ENCODE data around the gene PTPRM. TPM values are rescaled to one million over a fixed set of nuclear protein-coding genes. Genes with fewer than 3 reads are reported as not detected.

Gene PTPRM
- total RNA-seq, 1 donor from 2014 or later, result 65.5 TPM

DNA sequence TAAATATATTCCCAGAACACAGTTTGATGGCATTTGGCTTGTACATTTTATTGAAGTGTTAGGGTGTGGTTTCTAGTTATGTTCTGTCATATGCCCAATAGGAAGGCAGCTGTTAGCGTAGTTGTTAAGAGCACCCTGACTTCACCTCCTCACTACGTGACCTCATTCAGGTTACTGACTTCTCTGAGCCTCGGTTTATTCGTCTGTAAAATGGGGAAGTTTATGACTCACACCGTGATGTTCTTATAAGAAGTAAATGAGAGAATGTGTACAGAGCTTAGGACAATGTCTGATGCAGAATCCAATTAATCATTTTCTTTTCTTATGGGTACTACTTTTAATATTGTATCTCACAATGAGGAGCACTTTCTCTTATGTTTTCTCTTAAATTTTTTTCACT, 226.0 kb downstream of the PTPRM start:
- Histone ChIP-seq H3K36me3 (ENCODE audit: control insufficient read depth, insufficient read depth, low read length) (no peaks in the 10 kb centered on the region), H3K4me3 (ENCODE audit: low read depth, low read length) (no peak overlapping the region), H3K27me3 (ENCODE audit: control insufficient read depth, insufficient read depth, low read length) (no peaks in the 10 kb centered on the region)
- no peak for DNase-seq (ENCODE audit: low read depth)
- TF ChIP-seq, protein P1, sequence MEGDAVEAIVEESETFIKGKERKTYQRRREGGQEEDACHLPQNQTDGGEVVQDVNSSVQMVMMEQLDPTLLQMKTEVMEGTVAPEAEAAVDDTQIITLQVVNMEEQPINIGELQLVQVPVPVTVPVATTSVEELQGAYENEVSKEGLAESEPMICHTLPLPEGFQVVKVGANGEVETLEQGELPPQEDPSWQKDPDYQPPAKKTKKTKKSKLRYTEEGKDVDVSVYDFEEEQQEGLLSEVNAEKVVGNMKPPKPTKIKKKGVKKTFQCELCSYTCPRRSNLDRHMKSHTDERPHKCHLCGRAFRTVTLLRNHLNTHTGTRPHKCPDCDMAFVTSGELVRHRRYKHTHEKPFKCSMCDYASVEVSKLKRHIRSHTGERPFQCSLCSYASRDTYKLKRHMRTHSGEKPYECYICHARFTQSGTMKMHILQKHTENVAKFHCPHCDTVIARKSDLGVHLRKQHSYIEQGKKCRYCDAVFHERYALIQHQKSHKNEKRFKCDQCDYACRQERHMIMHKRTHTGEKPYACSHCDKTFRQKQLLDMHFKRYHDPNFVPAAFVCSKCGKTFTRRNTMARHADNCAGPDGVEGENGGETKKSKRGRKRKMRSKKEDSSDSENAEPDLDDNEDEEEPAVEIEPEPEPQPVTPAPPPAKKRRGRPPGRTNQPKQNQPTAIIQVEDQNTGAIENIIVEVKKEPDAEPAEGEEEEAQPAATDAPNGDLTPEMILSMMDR (IDR thresholded peaks at IDR 0.05; ENCODE audit: insufficient read depth, low read length, poor library complexity, severe bottlenecking), result no peak

DNA sequence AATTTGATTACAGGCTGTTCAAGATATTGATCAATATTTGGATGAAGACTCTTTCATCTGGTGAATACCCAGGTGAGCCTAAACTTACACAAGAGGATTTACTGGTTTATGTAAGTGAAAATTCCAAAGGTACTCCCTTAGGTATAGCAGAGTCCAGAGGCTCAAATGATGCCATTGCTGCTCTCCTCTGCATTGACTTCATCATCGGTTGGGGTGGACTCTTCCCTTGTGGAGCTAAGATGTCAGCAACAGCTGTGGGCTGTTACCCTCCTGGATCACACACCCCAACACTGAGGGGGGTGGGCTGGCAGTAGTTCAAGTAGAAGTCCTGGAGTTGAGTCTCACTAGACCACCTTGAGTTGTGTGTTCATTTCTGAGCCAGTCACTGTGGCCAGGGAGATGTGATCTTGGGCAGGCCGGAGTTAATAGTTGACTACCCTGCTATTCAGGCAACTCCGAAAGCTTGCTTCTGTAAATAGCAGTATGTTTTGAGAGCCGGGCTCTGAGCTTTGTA, 236.9 kb downstream of the PTPRM start:
- Histone ChIP-seq H3K27me3 (ENCODE audit: control insufficient read depth, insufficient read depth, low read length) (no peaks in the 10 kb centered on the region), H3K4me3 (ENCODE audit: low read depth, low read length) (no peak overlapping the region), H3K36me3 (ENCODE audit: control insufficient read depth, insufficient read depth, low read length) (no peaks in the 10 kb centered on the region)
- peak; percentile 2 for DNase-seq (ENCODE audit: low read depth)
- TF ChIP-seq, protein P1 (IDR thresholded peaks at IDR 0.05; ENCODE audit: insufficient read depth, low read length, poor library complexity, severe bottlenecking), result no peak

DNA sequence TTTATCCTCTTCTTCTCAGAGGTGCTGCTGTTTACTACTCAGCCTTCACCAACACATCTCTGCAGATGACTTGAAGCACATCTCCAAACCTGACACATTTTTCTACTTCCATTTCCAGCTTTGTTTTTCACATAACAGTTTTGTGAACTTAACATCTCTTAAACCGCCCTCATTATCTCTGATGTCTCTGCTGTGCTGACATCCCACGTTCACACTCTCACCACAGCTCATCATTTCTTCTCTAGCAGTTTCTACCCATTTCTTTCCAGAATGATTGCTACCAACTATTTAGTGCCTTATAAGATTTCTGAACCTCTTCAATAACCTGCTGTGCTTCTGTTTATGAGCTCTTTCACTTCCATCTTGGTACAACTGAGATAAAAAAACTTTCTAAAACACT, 238.0 kb downstream of the PTPRM start:
- no peaks in the 10 kb centered on the region for H3K36me3 ChIP-seq (ENCODE audit: control insufficient read depth, insufficient read depth, low read length)
- no peak overlapping the region for H3K4me3 ChIP-seq (ENCODE audit: low read depth, low read length)
- no peaks in the 10 kb centered on the region for H3K27me3 ChIP-seq (ENCODE audit: control insufficient read depth, insufficient read depth, low read length)
- no peak for DNase-seq (ENCODE audit: low read depth)
- TF ChIP-seq, protein P1 (IDR thresholded peaks at IDR 0.05; ENCODE audit: insufficient read depth, low read length, poor library complexity, severe bottlenecking), result no peak

DNA sequence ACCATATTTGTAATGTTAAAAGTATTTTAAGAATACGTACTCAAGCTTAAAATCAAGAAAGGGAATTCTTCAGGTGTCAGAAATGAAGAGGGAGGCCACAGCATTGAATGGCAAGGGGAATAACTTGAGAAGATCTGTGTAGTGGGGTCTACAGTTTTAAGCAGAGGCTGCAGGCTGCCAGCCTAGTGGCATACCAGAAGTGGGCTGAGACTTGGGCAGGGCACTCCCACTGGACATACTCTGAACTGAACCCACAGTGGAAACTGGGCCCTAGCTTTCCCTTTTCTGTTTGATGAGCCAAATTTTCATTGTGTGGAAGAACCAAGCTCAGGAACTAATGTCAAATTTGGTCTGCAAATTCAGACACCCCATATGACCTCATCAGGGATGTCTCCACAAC, 238.8 kb downstream of the PTPRM start:
- no peak for DNase-seq (ENCODE audit: low read depth)
- Histone ChIP-seq H3K36me3 (ENCODE audit: control insufficient read depth, insufficient read depth, low read length) (no peaks in the 10 kb centered on the region), H3K27me3 (ENCODE audit: control insufficient read depth, insufficient read depth, low read length) (no peaks in the 10 kb centered on the region), H3K4me3 (ENCODE audit: low read depth, low read length) (no peak overlapping the region)
- TF ChIP-seq, protein P1 (IDR thresholded peaks at IDR 0.05; ENCODE audit: insufficient read depth, low read length, poor library complexity, severe bottlenecking), result no peak

DNA sequence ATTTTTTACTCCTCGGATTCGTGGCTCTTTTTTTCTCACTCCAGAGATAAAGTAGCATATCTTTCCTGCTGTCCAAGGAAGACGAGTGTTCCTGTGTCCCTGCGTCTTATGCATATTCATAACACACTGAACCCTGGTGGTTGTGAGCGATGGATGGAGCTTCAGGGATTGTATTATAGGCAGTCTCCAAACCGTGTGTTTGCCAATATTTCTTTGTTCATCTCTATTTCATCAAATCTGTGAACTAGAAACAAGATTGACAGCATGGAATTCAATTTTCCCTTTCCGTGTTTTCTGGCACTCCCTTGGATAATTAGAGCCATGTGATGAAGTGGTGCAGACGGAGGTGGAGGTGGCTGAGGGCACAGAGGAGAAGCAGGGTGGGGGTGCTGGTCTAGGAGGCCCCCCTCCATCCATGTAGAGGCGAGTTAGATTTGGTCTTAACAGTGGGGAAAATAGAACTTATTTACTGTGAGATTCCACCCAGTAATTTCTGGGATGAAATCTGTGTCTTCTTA, 240.9 kb downstream of the PTPRM start:
- Histone ChIP-seq H3K36me3 (ENCODE audit: control insufficient read depth, insufficient read depth, low read length) (no peaks in the 10 kb centered on the region), H3K27me3 (ENCODE audit: control insufficient read depth, insufficient read depth, low read length) (no peaks in the 10 kb centered on the region), H3K4me3 (ENCODE audit: low read depth, low read length) (no peak overlapping the region)
- no peak for DNase-seq (ENCODE audit: low read depth)
- TF ChIP-seq, protein P1 (IDR thresholded peaks at IDR 0.05; ENCODE audit: insufficient read depth, low read length, poor library complexity, severe bottlenecking), result no peak

DNA sequence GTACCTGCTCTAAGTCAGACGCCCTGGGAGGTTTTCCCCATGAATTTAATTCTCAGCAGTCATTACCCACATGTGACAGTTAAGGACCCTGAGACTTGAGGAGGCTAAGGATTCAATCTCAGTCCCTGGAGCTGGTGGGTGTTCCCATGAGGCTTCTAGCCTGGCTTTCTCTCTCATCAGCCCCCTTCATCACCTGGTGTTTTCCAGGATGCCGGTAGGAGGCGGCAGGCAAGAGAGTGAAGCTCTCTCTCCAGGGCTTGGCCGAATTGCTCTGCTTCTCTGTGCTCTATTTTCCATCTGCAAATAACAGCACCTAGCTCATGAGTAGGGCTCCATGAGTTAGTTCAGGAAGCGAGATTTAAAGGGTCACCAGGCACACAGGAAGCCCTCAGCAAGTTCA, 241.9 kb downstream of the PTPRM start:
- Histone ChIP-seq H3K27me3 (ENCODE audit: control insufficient read depth, insufficient read depth, low read length) (no peaks in the 10 kb centered on the region), H3K4me3 (ENCODE audit: low read depth, low read length) (no peak overlapping the region), H3K36me3 (ENCODE audit: control insufficient read depth, insufficient read depth, low read length) (no peaks in the 10 kb centered on the region)
- DNase-seq (ENCODE audit: low read depth), result no peak
- TF ChIP-seq, protein P1 (IDR thresholded peaks at IDR 0.05; ENCODE audit: insufficient read depth, low read length, poor library complexity, severe bottlenecking), result no peak
